ENCODE results near the gene RUNX3. TPM values are rescaled to one million over a fixed set of nuclear protein-coding genes. Genes with fewer than 3 reads are reported as not detected.

The RUNX3 gene
- total RNA-seq, 1 experiment from 2014 or later: 0.33 TPM

- no peak overlapping the region for H3K4me2 ChIP-seq (ENCODE audit: insufficient read depth, insufficient read length, low read length)
- no CpG with 5 or more reads among the region's 1 CpG for WGBS (ENCODE audit: extremely low coverage, insufficient read length, low lambda C conversion rate)
- no peak for DNase-seq
- no peak overlapping the region for H3T11ph ChIP-seq (ENCODE audit: low read length)
- no peak overlapping the region for H2AK5ac ChIP-seq (ENCODE audit: insufficient read length, low read length)
- no peak for TF ChIP-seq CTCF (conservative IDR thresholded peaks at IDR 0.05)
- no peaks in the 10 kb centered on the region for H3K9me3 Mint-ChIP-seq
- H3K36me3 Mint-ChIP-seq (ENCODE audit: insufficient read depth in 1 of 3, low read depth in 3 of 3): no peaks in the 10 kb centered on the region
- H3K27ac ChIP-seq (ENCODE audit: insufficient read length, low read depth, low read length): no peak overlapping the region
- no peak overlapping the region for H3K23ac ChIP-seq (ENCODE audit: insufficient read length, low read depth, low read length)
- H2BK15ac ChIP-seq (ENCODE audit: low read depth, low read length): no peak overlapping the region
- no peaks in the 10 kb centered on the region for H3K23me2 ChIP-seq (ENCODE audit: insufficient read length, low read depth, low read length, poor library complexity, severe bottlenecking)
- no peak overlapping the region for H2AFZ ChIP-seq (ENCODE audit: low read length)
- H4K5ac ChIP-seq (ENCODE audit: insufficient read length, low read depth, low read length): no peak overlapping the region
- H2BK12ac ChIP-seq (ENCODE audit: insufficient read length, low read depth, low read length): no peak overlapping the region
- H3K9me3 ChIP-seq (ENCODE audit: control insufficient read depth, low read depth, low read length): no peaks in the 10 kb centered on the region
- H3K14ac ChIP-seq (ENCODE audit: insufficient read depth, low read length): no peak overlapping the region
- no peak overlapping the region for H2BK20ac ChIP-seq (ENCODE audit: low read depth, low read length, poor library complexity, severe bottlenecking)
- H3K18ac ChIP-seq (ENCODE audit: insufficient read length, low read depth, low read length): no peak overlapping the region
- no peaks in the 10 kb centered on the region for H3K4me1 ChIP-seq (ENCODE audit: insufficient read depth, low read length)
- H3K9ac ChIP-seq (ENCODE audit: extremely low read depth, insufficient read length, low read length): no peak overlapping the region
- H4K20me1 ChIP-seq (ENCODE audit: control insufficient read depth, insufficient read depth, insufficient read length): no peaks in the 10 kb centered on the region
- no peaks in the 10 kb centered on the region for H3K27me3 ChIP-seq (ENCODE audit: insufficient read depth, low read length)
- no peak overlapping the region for H3K4ac ChIP-seq (ENCODE audit: low read depth, low read length)
- H3K79me2 ChIP-seq (ENCODE audit: insufficient read depth, low read length): no peaks in the 10 kb centered on the region
- H3K4me1 Mint-ChIP-seq: peaks cover 4 to 10% of the 10 kb centered on the region in 2 experiments
- no peak overlapping the region for H2BK5ac ChIP-seq (ENCODE audit: insufficient read length, low read length)
- no peaks in the 10 kb centered on the region; the same call in none of the 2 replicates for H3K27me3 Mint-ChIP-seq (ENCODE audit: low read depth)
- H2BK120ac ChIP-seq (ENCODE audit: low read depth, low read length, poor library complexity, severe bottlenecking): no peak overlapping the region
- no peak overlapping the region for H3K56ac ChIP-seq (ENCODE audit: insufficient read length, low read depth, low read length)
- H3K79me1 ChIP-seq (ENCODE audit: insufficient read depth, low read depth, low read length, poor library complexity, severe bottlenecking): no peaks in the 10 kb centered on the region
- no peak overlapping the region for H3K27ac Mint-ChIP-seq
- H3K4me3 Mint-ChIP-seq: no peak overlapping the region
- no peak overlapping the region for H4K91ac ChIP-seq (ENCODE audit: insufficient read length, low read depth, low read length)
- H4K8ac ChIP-seq (replicated peaks; ENCODE audit: insufficient read length, low read depth, low read length): no peak overlapping the region
These were observed 71.8 kb downstream of the RUNX3 start for GRCh38 chr1:24858277-24858676.

Data from H9 (cell line).